ENCODE data around the gene USP7. TPM values are rescaled to one million over a fixed set of nuclear protein-coding genes. Genes with fewer than 3 reads are reported as not detected.
"Not testable (repeated sequence)": the region's sequence is repeated elsewhere in the genome, so short reads cannot be mapped to it uniquely, and the experiment has no call there.

The USP7 gene
- polyA plus RNA-seq, 3 donors: 116 to 129 (median 124) TPM

- no peak for DNase-seq (ENCODE audit: extremely low read depth in 1 of 11, low read depth in 9 of 11, low spot score in 4 of 11)
Observed at GRCh38 chr16:8890549-8890921, 73.2 kb downstream of the USP7 start.

DNA sequence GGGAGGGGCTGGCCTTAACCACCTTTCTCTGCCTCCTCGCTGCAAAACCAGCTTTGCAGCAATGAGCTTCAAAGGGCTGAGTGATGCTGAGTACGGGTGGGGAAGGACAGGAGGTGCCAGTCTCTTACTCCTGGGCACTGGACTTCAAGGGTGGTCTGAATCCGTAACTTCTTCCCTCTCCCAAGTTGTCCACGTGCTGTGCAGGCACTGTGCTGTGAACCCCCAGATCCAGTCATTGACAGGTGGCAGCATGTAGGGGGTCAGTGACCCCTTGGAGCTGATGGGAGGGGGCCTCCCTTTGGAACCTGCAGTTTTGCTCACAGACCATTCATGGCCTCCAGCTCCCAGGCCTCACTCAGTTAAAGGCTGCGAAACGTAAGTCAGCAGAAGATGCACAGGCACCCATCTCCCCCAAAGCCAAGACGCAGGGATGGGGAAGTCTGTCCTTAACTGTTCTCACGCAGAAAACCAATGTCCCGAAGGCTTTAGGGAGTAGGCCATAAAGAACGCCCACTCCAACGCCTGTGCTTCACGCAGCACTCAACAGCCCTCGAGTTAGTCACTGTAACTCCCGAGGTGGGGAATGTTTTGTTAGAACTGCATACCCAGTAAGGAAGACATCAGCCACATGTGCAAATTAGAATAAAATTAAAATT is 73.7 kb downstream of the USP7 start:
- DNase-seq (ENCODE audit: extremely low read depth in 1 of 11, low read depth in 9 of 11, low spot score in 4 of 11): no peak

- no peak for DNase-seq (ENCODE audit: extremely low read depth in 1 of 11, low read depth in 9 of 11, low spot score in 4 of 11)
Observed at GRCh38 chr16:8888951-8889892, 74.5 kb downstream of the USP7 start.

- DNase-seq (ENCODE audit: extremely low read depth in 1 of 11, low read depth in 9 of 11, low spot score in 4 of 11): no peak
Observed at GRCh38 chr16:8887952-8888560, 75.7 kb downstream of the USP7 start.

GRCh38 chr16:8887431-8887765 is 76.3 kb downstream of the USP7 start:
- DNase-seq (ENCODE audit: extremely low read depth in 1 of 11, low read depth in 9 of 11, low spot score in 4 of 11): no peak

DNA sequence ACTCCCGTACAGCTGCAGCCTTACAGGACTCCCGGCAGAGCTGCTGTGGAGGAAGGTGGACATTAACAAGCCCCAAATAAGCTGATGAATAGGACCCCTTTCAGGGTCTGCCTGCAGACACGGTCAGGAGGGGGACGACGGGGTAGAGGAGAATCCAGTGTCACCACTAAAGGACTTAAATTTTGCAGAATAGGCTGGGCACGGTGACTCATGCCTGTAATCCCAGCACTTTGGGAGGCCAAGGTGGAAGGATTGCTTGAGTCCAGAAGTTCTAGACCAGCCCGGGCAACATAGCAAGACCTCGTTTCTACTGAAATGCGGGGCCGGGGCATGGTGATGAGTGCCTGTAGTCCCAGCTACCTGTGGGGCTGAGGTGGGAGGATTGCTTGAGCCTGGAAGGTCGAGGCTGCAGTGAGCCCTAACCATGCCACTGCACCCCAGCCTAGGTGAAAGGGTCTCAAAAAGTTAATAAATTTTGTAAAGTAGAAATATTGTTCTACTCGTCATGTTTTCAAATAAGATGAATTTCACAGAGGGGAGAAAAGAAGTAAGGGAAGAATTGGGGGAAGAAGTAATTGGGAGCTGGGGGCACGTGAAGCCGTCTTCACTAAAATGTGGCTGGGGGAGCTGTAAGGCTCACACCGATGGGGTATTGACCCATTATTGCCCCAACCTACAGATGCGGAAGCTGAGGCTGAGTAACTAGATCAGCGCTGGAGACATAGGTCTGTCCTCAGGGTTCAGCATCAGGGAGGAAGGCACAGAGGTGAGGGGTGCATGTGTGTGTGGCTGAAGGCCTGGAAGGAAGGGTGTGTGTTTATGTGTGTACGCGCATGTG is 76.9 kb downstream of the USP7 start:
- DNase-seq (ENCODE audit: extremely low read depth in 1 of 11, low read depth in 9 of 11, low spot score in 4 of 11): no peak

DNA sequence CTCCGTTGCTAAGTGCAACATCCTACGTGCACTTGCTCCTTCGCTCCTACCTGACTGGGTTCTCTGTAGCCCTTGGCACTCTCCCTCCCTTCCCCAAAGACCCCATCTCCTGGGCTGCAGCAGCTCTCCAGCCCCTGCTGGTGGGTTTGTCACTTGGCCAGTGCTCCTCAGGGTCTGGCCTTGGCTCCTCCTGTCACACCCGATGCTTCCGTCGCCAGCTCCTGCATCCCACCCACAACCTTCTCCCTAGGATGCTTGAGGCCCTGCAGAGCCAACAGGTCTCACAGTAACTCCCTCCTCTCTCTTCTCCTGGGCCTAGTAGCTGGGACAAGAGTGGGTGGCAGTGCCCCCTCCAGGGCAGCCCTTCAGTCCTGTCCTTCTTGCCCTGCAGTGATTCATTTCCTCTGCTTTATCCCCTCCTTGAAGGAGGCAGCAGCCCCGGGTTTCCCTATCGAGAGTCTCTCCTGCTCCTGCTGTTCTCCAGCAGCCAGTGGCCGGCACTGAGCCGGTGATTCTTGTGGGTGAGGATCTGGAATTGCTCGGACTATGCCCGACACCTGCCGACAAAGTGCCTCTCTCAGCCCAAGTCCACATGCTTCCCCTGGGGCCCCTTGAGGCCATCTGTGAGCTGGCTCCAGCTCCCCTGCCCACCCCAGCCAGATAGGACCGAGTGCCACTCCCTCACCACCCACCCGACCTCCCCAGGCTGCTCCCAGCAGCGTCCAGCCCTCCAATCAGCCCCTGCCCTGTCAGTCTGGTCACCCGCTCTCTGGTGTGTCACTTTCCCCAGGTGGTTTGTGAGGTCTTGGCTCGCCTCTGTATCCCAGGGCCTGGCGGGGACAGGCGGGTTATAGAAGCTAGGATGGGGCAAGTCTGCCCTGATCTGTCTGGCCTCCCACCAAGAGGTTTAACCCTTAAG is 77.8 kb downstream of the USP7 start:
- no peak for DNase-seq (ENCODE audit: extremely low read depth in 1 of 11, low read depth in 9 of 11, low spot score in 4 of 11)

- no peak for DNase-seq (ENCODE audit: extremely low read depth in 1 of 11, low read depth in 9 of 11, low spot score in 4 of 11)
Observed at GRCh38 chr16:8882725-8883377, 80.9 kb downstream of the USP7 start.

DNA sequence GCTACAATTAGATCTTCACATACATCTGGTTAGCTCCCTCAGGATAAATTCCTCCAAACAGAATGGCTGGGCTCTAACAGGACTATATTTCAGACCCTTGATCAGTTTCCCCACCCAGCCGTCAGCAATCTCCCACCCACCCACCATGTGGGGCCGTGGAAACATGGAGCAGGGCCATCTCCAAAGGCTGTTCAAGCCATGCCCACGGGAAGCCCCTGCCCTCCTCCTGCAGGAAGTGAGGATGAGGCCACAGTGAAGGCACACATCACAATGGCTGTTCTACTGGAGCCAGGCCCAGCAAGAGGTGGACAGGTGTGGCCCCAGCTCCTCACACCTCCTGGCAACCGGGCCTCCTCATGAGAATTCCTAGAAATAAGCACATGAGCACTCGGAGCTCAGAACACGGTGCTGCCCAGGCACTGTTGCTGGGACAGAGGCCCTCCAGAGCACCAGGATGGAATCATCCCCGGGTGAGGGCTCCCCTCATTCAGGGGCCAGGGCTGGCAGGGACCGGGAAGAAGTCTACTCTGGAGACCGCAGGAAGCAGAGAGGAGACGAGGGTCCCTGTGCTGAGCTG is 81.6 kb downstream of the USP7 start, which contains the start of gene LITAFD:
TSS of gene LITAFD (plus strand) at position 311 of the 577 bp plus-strand sequence. CDS start 2,005 bp downstream, outside the sequence.
- DNase-seq (ENCODE audit: extremely low read depth in 1 of 11, low read depth in 9 of 11, low spot score in 4 of 11): no peak

- DNase-seq (ENCODE audit: extremely low read depth in 1 of 11, low read depth in 9 of 11, low spot score in 4 of 11): no peak
Observed at GRCh38 chr16:8880839-8881510, 82.7 kb downstream of the USP7 start.

DNA sequence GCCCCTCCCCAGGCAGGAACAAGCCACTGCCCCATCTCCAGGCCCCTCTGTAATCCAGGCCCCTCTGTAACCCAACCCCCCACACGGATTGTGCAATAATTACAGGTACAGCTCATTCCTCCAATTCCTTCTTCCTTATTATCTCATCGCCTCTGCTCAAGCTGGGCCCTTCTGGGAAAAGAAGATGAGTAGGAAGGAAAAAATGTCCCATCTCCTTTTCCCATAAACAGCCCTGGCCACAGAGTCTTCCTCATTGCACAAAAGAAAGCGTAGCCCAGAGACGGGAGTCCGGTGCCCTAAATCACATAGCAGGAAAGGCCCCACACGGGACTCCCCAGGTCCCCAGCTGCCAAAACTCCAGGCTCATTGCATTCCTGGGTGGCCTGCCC is 85.2 kb downstream of the USP7 start:
- DNase-seq (ENCODE audit: extremely low read depth in 1 of 11, low read depth in 9 of 11, low spot score in 4 of 11): no peak

DNA sequence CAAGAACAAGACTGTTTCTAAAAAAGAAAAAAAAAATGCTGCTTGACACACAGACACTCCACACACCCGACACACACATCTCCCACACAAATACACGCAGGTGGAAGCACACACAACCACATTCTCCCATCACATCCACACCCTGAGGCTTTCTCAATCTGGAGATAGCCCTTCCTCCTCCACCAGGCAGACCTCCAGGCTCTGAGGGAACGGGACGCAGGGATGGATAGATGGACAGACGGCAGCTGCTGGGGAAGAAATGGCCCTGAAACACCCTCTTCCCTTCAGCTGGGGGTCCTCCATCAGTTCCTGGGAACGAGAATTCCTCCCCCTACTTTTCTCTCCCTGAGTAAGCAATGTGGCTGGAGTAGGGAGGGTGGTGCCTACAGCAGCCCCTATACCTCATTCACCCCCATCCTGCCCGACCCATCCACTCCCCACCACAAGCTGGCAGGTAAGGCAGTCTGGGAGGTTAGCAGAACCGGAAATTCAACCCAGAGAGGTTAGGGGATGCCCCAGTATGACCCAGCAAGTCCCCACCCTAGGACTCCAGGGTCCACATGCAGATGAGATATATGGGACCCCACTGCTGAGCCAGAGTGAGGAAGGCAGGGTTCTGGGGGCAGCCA is 85.7 kb downstream of the USP7 start:
- DNase-seq (ENCODE audit: extremely low read depth in 1 of 11, low read depth in 9 of 11, low spot score in 4 of 11): no peak

DNA sequence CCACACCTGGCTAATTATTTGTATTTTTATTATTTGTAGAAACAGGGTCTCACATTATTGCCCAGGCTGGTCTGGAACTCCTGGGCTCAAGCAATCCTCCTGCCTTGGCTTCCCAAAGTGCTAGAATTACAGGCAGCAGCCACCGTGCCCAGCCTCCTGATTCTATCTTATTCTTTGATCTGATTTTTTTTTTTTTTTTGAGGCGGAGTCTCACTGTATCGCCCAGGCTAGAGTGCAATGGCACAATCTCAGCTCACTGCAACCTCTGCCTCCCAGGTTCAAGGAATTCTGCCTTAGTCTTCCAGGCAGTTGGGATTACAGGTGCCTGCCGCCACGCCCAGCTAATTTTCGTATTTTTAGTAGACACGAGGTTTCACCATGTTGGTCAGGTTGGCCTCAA is 88.4 kb downstream of the USP7 start:
- DNase-seq (ENCODE audit: extremely low read depth in 1 of 11, low read depth in 9 of 11, low spot score in 4 of 11): not testable (repeated sequence)

DNA sequence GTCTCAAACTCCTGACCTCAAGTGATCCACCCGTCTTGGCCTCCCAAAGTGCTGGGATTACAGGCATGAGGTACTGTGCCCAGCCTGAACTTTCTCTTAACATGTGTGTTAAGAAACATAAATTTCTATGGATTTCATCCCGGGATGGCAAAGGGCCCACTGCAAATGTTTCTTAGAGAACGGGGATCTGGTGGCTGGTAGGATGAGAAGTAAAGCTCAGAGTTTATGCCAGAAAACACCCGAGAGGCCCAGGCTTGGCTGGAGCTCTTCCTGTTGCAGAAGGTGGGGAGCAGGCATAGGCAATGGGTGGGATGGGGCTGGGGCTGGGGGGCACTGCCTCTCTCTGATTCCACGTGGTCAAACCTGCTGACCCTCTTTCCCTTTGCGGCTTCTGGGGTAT is 89.3 kb downstream of the USP7 start:
- DNase-seq (ENCODE audit: extremely low read depth in 1 of 11, low read depth in 9 of 11, low spot score in 4 of 11): no peak

- DNase-seq (ENCODE audit: extremely low read depth in 1 of 11, low read depth in 9 of 11, low spot score in 4 of 11): not testable (repeated sequence)
Observed at GRCh38 chr16:8873866-8874195, 89.9 kb downstream of the USP7 start.

DNA sequence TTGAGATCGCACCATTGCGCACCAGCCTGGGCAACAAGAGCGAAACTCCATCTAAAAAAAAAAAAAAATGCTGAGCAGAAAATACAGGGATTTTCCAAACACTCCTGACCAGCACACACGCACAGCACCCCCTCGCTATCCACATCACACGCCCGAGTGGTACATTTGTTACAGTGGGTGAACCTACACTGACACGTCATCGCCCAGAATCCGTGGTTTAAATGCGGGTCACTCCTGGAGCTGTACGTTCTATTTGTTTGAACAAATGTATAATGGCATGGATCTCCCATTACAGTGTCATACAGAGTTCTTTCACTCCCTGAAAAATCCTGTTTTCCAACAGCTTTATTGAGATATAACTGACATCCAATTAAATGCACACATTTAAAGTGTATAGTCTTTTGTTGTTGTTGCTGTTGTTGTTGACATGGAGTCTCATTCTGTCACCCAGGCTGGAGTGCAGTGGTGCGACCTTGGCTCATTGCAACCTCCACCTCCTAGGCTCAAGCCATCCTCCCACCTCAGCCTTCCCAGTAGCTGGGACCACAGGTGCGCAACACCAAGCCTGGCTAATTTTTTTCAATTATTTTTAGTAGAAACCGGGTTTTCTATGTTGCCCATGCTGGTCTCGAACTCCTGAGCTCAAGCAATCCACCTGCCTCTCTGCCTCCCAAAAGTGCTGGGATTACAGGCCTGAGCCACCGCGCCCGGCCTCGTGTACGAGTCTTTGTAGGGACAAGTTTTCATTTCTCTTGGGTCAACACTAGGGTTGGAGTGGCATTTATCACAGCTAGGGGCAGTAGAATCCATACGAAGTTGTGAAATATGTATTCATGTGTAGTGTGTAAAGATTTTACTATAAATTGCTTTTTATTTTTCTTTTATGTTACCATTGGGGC is 90.5 kb downstream of the USP7 start:
- no peak for DNase-seq (ENCODE audit: extremely low read depth in 1 of 11, low read depth in 9 of 11, low spot score in 4 of 11)

All from renal cortex interstitium (tissue), 11 donors.